ENCODE measurements around the gene SPRED2.

DNA sequence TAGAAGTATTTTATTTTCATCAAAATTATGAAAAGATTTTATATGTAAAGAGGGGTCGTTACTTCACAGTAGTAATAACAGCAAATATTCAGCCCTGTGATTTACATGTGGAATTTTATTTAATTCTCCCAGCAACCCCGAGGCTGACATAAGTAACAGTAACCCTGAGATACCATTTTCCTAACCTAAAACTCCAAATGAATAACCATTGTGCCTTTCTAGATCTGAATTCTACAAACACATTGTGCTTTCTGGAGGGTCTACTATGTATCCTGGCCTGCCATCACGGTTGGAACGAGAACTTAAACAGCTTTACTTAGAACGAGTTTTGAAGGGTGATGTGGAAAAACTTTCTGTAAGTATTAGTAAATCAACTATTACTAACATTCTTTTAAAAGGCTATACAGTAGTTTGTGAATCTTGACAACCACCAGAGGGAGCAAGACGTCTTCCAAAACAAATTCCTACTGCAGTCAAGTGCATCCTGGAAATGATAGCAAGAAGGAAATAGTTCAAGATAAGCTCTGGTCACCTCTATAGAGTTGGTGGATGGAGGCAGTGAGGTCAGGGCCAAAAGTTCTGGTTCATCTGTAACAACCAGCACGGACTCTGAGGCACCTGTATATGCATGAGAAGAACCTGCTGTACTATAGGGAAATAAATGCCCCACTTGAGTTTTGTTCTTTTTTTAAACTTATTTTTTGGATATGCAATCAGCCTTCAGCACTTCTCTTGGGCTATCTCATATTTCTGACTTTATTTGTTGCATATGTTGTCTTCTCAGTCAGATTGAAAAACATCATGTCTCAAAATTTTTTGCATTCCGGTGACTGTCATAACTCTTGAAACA is 167.4 kb downstream of the SPRED2 start:
- TF ChIP-seq, protein P1, sequence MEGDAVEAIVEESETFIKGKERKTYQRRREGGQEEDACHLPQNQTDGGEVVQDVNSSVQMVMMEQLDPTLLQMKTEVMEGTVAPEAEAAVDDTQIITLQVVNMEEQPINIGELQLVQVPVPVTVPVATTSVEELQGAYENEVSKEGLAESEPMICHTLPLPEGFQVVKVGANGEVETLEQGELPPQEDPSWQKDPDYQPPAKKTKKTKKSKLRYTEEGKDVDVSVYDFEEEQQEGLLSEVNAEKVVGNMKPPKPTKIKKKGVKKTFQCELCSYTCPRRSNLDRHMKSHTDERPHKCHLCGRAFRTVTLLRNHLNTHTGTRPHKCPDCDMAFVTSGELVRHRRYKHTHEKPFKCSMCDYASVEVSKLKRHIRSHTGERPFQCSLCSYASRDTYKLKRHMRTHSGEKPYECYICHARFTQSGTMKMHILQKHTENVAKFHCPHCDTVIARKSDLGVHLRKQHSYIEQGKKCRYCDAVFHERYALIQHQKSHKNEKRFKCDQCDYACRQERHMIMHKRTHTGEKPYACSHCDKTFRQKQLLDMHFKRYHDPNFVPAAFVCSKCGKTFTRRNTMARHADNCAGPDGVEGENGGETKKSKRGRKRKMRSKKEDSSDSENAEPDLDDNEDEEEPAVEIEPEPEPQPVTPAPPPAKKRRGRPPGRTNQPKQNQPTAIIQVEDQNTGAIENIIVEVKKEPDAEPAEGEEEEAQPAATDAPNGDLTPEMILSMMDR (IDR thresholded peaks at IDR 0.05): peak; percentile 65 to 77 (median 77)
- no peak for TF ChIP-seq POLR2A (IDR thresholded peaks at IDR 0.05)

All from testis (tissue), 2 donors.